K562 (cell line): Measurements from ENCODE around the gene MAP1LC3B. TPM values are rescaled to one million over a fixed set of nuclear protein-coding genes. Genes with fewer than 3 reads are reported as not detected.
A peak's percentile ranks its signal among the peaks of the same experiment; 100 is the strongest.

Source experiments
- ASH1L ChIP-seq: fragments of 450-650 bp; IDR thresholded peaks from 2 replicates; pipeline ENCODE4 v1.6.1; 2018; ENCODE audit warnings: borderline replicate concordance, mild to moderate bottlenecking, low read depth; ENCODE audit not compliant: partially characterized antibody
- BRD9 ChIP-seq: fragments of 450-650 bp; IDR thresholded peaks from 2 replicates; pipeline ENCODE4 v1.6.1; 2018; ENCODE audit warnings: low read depth; ENCODE audit not compliant: partially characterized antibody
- BRF1 ChIP-seq: IDR thresholded peaks from 3 replicates; pipeline ENCODE4 v1.6.1; 2011; ENCODE audit warnings: borderline replicate concordance, mild to moderate bottlenecking; ENCODE audit not compliant: insufficient read length; ENCODE audit errors: extremely low read depth
- CHD1 ChIP-seq: fragments of 200-600 bp; sonication (generic); IDR thresholded peaks from one replicate; pipeline ENCODE4 v1.6.1; 2012; ENCODE audit warnings: mild to moderate bottlenecking, moderate library complexity, low read length, inconsistent platforms
- CSDE1 ChIP-seq, 2 experiments: fragments of 450-650 bp; IDR thresholded peaks; 2 replicates each; pipeline ENCODE4 v1.6.1; 2016; ENCODE audit warnings: mild to moderate bottlenecking in 1 of 2
- EP300 ChIP-seq: IDR thresholded peaks from 2 replicates; pipeline ENCODE4 v1.6.1; 2012; ENCODE audit warnings: low read length, improper control_type of control experiment
- FIP1L1 ChIP-seq: fragments of 200-400 bp; formaldehyde crosslinking; IDR thresholded peaks from 2 replicates; pipeline ENCODE4 v1.6.1; 2018; ENCODE audit warnings: mild to moderate bottlenecking, low read depth, low read length; ENCODE audit not compliant: poor library complexity, severe bottlenecking
- GATAD2A ChIP-seq: fragments of 450-650 bp; IDR thresholded peaks from 2 replicates; pipeline ENCODE4 v1.6.1; 2017
- ILF3 ChIP-seq: fragments of 450-650 bp; IDR thresholded peaks from 2 replicates; pipeline ENCODE4 v1.6.1; 2018; ENCODE audit warnings: antibody characterized with exemption, mild to moderate bottlenecking, moderate library complexity, borderline replicate concordance
- L3MBTL2 ChIP-seq: fragments of 450-650 bp; IDR thresholded peaks from 2 replicates; pipeline ENCODE4 v1.6.1; 2016; ENCODE audit warnings: mild to moderate bottlenecking, moderate library complexity
- MECOM ChIP-seq: fragments of 250-450 bp; sonication (Bioruptor Pico); IDR thresholded peaks from 2 replicates; pipeline ENCODE4 v1.8.0; 2022; ENCODE audit warnings: inconsistent platforms
- MTA3 ChIP-seq: fragments of 450-650 bp; formaldehyde crosslinking; IDR thresholded peaks from 2 replicates; pipeline ENCODE4 v1.6.1; 2017; ENCODE audit warnings: mild to moderate bottlenecking, borderline replicate concordance
- SMARCB1 ChIP-seq: IDR thresholded peaks from 2 replicates; pipeline ENCODE4 v1.6.1; 2011; ENCODE audit warnings: improper control_type of control experiment, low read depth; ENCODE audit not compliant: insufficient read length
- TCF7 ChIP-seq: sonication (generic); IDR thresholded peaks from 2 replicates; pipeline ENCODE4 v1.6.1; 2016; ENCODE audit warnings: antibody characterized with exemption, borderline replicate concordance
- TEAD4 ChIP-seq, 2 experiments: sonication (generic) in 1 of 2; formaldehyde crosslinking in 1 of 2; IDR thresholded peaks; 2 replicates each; pipeline versions ENCODE4 v1.6.1 to v1.8.0; 2012 to 2022; ENCODE audit warnings: borderline replicate concordance in 1 of 2, inconsistent platforms in 1 of 2, low read length in 1 of 2, mild to moderate bottlenecking in 1 of 2, missing genetic modification reagents in 1 of 2
- ZNF324 ChIP-seq: fragments of 250-450 bp; sonication (Bioruptor Pico); IDR thresholded peaks from 2 replicates; pipeline ENCODE4 v1.4.0; 2020; ENCODE audit warnings: mild to moderate bottlenecking
- ZNF354B ChIP-seq: fragments of 250-450 bp; sonication (Bioruptor Pico); IDR thresholded peaks from 2 replicates; pipeline ENCODE4 v1.4.0; 2020
- ZNF766 ChIP-seq: fragments of 200-800 bp; sonication (Bioruptor generic); conservative IDR thresholded peaks from 2 replicates; pipeline ENCODE4 v1.6.1; 2016; ENCODE audit warnings: missing genetic modification characterization, missing compliant biosample characterization
- polyA plus RNA-seq, 8 experiments: library from polyadenylated mRNA; depleted of rRNA in 4 of 8; stranded (reverse) in 5 of 8; unstranded in 3 of 8; fragments of >200 nt; fragmentation: Nextera tagmentation in 2 of 8; fragmentation: Illumina TruSeq in 1 of 8; extraction: Ambion mirVana in 2 of 8; extraction: Trizol in 1 of 8; gene quantifications; 2 replicates each; pipeline versions ENCODE4 v1.2.1 to v1.2.3, GENCODE V29; 2011 to 2014; ENCODE audit warnings: inconsistent platforms in 1 of 8, missing spikeins in 1 of 8
- total RNA-seq, 7 experiments: library from RNA; depleted of rRNA in 6 of 7; stranded (reverse); fragments of >200 nt in 6 of 7; fragmentation: Illumina TruSeq in 2 of 7; extraction: Trizol in 2 of 7; gene quantifications; 2 replicates each; pipeline versions ENCODE4 v1.2.1 to v1.2.3, GENCODE V29; 2011 to 2021; ENCODE audit warnings: low replicate concordance in 1 of 7
- TF ChIP-seq, protein P1 (sequence below), 2 experiments: fragments of 450-650 bp in 1 of 2; sonication (generic) in 1 of 2; formaldehyde crosslinking in 1 of 2; IDR thresholded peaks in 1 of 2; conservative IDR thresholded peaks in 1 of 2; 2 replicates each; pipeline versions ENCODE4 v1.6.1 to v1.8.1; 2016 to 2023; ENCODE audit warnings: mild to moderate bottlenecking in 2 of 2, moderate library complexity in 2 of 2, inconsistent platforms in 1 of 2, missing genetic modification reagents in 1 of 2
- TF ChIP-seq, protein P2 (sequence below): sonication (generic); formaldehyde crosslinking; IDR thresholded peaks from 2 replicates; pipeline ENCODE4 v1.8.0; 2022; ENCODE audit warnings: mild to moderate bottlenecking, missing genetic modification reagents
- TF ChIP-seq, protein P3 (sequence below): fragments of 200-800 bp; sonication (Bioruptor generic); IDR thresholded peaks from 2 replicates; pipeline ENCODE4 v1.6.1; 2017; ENCODE audit warnings: missing genetic modification characterization, missing compliant biosample characterization
- TF ChIP-seq, protein P4 (sequence below): fragments of 450-650 bp; conservative IDR thresholded peaks from 2 replicates; pipeline ENCODE4 v1.6.1; 2016; ENCODE audit warnings: missing genetic modification characterization, low read depth, mild to moderate bottlenecking, control low read depth, missing compliant biosample characterization
- TF ChIP-seq, protein P5 (sequence below): sonication (generic); formaldehyde crosslinking; IDR thresholded peaks from 2 replicates; pipeline ENCODE4 v1.8.1; 2022; ENCODE audit warnings: missing genetic modification reagents

Gene MAP1LC3B
- total and polyA plus RNA-seq, 9 of the 15 experiments (the other 6 are each of a cell fraction or from before 2014, with no cell fraction given): 16.0 to 81.5 (median 36.7) TPM

DNA sequence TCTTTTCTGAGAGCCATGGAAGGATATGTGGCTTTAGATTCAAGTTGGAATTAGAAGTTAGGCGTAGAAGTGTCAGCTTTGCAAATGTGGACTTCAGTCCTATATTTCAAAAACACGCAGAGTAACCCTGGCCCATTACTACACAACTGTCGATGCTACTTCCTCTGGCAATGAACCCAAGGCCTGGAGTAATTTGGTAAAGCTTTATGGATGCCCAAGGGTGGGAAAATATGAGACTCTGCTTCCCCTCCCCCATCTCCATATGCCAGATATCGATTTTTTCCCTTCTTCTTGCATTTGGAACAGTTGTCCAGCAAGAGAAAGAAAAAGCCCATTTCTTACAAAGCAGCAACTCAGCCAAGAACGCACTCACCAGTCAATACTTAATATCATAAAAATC is 2.9 kb upstream of the MAP1LC3B start (continued):
- TF ChIP-seq, protein P1, sequence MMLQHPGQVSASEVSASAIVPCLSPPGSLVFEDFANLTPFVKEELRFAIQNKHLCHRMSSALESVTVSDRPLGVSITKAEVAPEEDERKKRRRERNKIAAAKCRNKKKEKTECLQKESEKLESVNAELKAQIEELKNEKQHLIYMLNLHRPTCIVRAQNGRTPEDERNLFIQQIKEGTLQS (IDR thresholded peaks at IDR 0.05): no peak
- TF ChIP-seq, protein P1 (CRISPR knock-in tag; conservative IDR thresholded peaks at IDR 0.05): no peak
- TF ChIP-seq, protein P2, sequence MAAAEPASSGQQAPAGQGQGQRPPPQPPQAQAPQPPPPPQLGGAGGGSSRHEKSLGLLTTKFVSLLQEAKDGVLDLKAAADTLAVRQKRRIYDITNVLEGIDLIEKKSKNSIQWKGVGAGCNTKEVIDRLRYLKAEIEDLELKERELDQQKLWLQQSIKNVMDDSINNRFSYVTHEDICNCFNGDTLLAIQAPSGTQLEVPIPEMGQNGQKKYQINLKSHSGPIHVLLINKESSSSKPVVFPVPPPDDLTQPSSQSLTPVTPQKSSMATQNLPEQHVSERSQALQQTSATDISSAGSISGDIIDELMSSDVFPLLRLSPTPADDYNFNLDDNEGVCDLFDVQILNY (CRISPR knock-in tag): no peak
- no peak for TF ChIP-seq GATAD2A
- no peak for TF ChIP-seq ILF3
- TF ChIP-seq, protein P3, sequence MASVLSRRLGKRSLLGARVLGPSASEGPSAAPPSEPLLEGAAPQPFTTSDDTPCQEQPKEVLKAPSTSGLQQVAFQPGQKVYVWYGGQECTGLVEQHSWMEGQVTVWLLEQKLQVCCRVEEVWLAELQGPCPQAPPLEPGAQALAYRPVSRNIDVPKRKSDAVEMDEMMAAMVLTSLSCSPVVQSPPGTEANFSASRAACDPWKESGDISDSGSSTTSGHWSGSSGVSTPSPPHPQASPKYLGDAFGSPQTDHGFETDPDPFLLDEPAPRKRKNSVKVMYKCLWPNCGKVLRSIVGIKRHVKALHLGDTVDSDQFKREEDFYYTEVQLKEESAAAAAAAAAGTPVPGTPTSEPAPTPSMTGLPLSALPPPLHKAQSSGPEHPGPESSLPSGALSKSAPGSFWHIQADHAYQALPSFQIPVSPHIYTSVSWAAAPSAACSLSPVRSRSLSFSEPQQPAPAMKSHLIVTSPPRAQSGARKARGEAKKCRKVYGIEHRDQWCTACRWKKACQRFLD (CRISPR knock-in tag): 0 out of 2 replicates have a peak, but pooled peaks have one; percentile 38
- TF ChIP-seq TEAD4 (IDR thresholded peaks at IDR 0.05; ENCODE audit: low read length): no peak
- TF ChIP-seq TEAD4 (CRISPR knock-in tag; IDR thresholded peaks at IDR 0.05; ENCODE audit: borderline replicate concordance): no peak
- no peak for TF ChIP-seq BRF1
- TF ChIP-seq L3MBTL2: peak; percentile 20; the same call in 1 of the 2 replicates
- TF ChIP-seq ZNF324: no peak
- no peak for TF ChIP-seq ASH1L
- TF ChIP-seq, protein P4, sequence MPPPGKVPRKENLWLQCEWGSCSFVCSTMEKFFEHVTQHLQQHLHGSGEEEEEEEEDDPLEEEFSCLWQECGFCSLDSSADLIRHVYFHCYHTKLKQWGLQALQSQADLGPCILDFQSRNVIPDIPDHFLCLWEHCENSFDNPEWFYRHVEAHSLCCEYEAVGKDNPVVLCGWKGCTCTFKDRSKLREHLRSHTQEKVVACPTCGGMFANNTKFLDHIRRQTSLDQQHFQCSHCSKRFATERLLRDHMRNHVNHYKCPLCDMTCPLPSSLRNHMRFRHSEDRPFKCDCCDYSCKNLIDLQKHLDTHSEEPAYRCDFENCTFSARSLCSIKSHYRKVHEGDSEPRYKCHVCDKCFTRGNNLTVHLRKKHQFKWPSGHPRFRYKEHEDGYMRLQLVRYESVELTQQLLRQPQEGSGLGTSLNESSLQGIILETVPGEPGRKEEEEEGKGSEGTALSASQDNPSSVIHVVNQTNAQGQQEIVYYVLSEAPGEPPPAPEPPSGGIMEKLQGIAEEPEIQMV: 0 out of 2 replicates have a peak, but pooled peaks have one; percentile 40
- TF ChIP-seq ZNF354B (CRISPR knock-in tag): no peak
- no peak for TF ChIP-seq TCF7
- TF ChIP-seq BRD9: peak; percentile 48
- TF ChIP-seq MECOM (CRISPR knock-in tag): peak; percentile 18; the same call in 1 of the 2 replicates
- TF ChIP-seq ZNF766 (CRISPR knock-in tag): 0 out of 2 replicates have a peak, but pooled peaks have one; percentile 26
- 0 out of 2 replicates have a peak, but pooled peaks have one; percentile 9 for TF ChIP-seq EP300
- TF ChIP-seq, protein P5, sequence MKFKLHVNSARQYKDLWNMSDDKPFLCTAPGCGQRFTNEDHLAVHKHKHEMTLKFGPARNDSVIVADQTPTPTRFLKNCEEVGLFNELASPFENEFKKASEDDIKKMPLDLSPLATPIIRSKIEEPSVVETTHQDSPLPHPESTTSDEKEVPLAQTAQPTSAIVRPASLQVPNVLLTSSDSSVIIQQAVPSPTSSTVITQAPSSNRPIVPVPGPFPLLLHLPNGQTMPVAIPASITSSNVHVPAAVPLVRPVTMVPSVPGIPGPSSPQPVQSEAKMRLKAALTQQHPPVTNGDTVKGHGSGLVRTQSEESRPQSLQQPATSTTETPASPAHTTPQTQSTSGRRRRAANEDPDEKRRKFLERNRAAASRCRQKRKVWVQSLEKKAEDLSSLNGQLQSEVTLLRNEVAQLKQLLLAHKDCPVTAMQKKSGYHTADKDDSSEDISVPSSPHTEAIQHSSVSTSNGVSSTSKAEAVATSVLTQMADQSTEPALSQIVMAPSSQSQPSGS (CRISPR knock-in tag): no peak
- no peak for TF ChIP-seq CHD1
- TF ChIP-seq CSDE1 (IDR thresholded peaks at IDR 0.05): no peak
- no peak for TF ChIP-seq FIP1L1
- TF ChIP-seq MTA3: no peak
- TF ChIP-seq SMARCB1: no peak
